Stomach smooth muscle (tissue), 2 donors: ENCODE measurements around the gene RSAD1.
A peak's percentile ranks its signal among the peaks of the same experiment; 100 is the strongest.

ENCODE experiments used
- H3K27ac ChIP-seq: one replicate; pipeline ENCODE4 v1.7.0; 2013; ENCODE audit warnings: mild to moderate bottlenecking, low read length, inconsistent platforms
- H3K27me3 ChIP-seq, 2 donors: one replicate each; pipeline ENCODE4 v1.7.0; 2013; ENCODE audit warnings: low read length in 2 of 2; ENCODE audit not compliant: insufficient read depth in 2 of 2, control insufficient read depth in 1 of 2
- H3K36me3 ChIP-seq, 2 donors: one replicate each; pipeline ENCODE4 v1.7.0; 2013; ENCODE audit warnings: low read length in 2 of 2; ENCODE audit not compliant: control insufficient read depth in 2 of 2, insufficient read depth in 2 of 2
- H3K4me1 ChIP-seq: one replicate; pipeline ENCODE4 v1.7.0; 2013; ENCODE audit warnings: low read length; ENCODE audit not compliant: control insufficient read depth, insufficient read depth
- H3K4me3 ChIP-seq, 2 donors: one replicate each; pipeline ENCODE4 v1.7.0; 2013; ENCODE audit warnings: low read length in 2 of 2
- H3K9ac ChIP-seq, 2 donors: one replicate each; pipeline ENCODE4 v1.7.0; 2013; ENCODE audit warnings: low read length in 2 of 2, mild to moderate bottlenecking in 1 of 2
- H3K9me3 ChIP-seq, 2 donors: one replicate each; pipeline ENCODE4 v1.7.0; 2013; ENCODE audit warnings: low read length in 2 of 2; ENCODE audit not compliant: control insufficient read depth in 2 of 2
- donor health status: healthy.
- donor health status: Pancreatic carcinoma.

RSAD1 gene

GRCh38 chr17:50482516-50482915, 3.9 kb downstream of the RSAD1 start:
- Histone ChIP-seq H3K27me3 (no peaks in the 10 kb centered on the region), H3K4me3 (peak overlapping the region in 1 of 2 donors; percentile 28), H3K4me1 (peaks cover 30% of the 10 kb centered on the region), H3K27ac (peak overlapping the region; percentile 64), H3K36me3 (peaks cover 27 to 36% of the 10 kb centered on the region in 2 donors), H3K9ac (peak overlapping the region in 1 of 2 donors; percentile 44), H3K9me3 (no peaks in the 10 kb centered on the region)

- Histone ChIP-seq H3K4me3 (no peak overlapping the region), H3K27me3 (no peaks in the 10 kb centered on the region), H3K9me3 (no peaks in the 10 kb centered on the region), H3K36me3 (peaks cover 28 to 40% of the 10 kb centered on the region in 2 donors), H3K9ac (peak overlapping the region in 1 of 2 donors; percentile 44), H3K27ac (no peak overlapping the region), H3K4me1 (peaks cover 27% of the 10 kb centered on the region)
Measured at GRCh38 chr17:50483266-50483665, 4.6 kb downstream of the RSAD1 start.

GRCh38 chr17:50484386-50485155, 5.9 kb downstream of the RSAD1 start:
- Histone ChIP-seq H3K27me3 (no peaks in the 10 kb centered on the region), H3K4me1 (peaks cover 22% of the 10 kb centered on the region), H3K36me3 (peaks cover 28 to 40% of the 10 kb centered on the region in 2 donors), H3K9ac (no peak overlapping the region), H3K27ac (no peak overlapping the region), H3K9me3 (no peaks in the 10 kb centered on the region), H3K4me3 (no peak overlapping the region)

GRCh38 chr17:50487213-50488096, 8.8 kb downstream of the RSAD1 start:
- H3K27ac ChIP-seq, result no peak overlapping the region
- H3K36me3 ChIP-seq, result peaks cover 28 to 30% of the 10 kb centered on the region in 2 donors
- H3K9me3 ChIP-seq, result no peaks in the 10 kb centered on the region
- H3K27me3 ChIP-seq, result no peaks in the 10 kb centered on the region
- H3K4me3 ChIP-seq, result no peak overlapping the region
- H3K4me1 ChIP-seq, result peaks cover 11% of the 10 kb centered on the region
- H3K9ac ChIP-seq, result no peak overlapping the region

GRCh38 chr17:50488880-50489279, 10.2 kb downstream of the RSAD1 start:
- H3K36me3 ChIP-seq, result peaks cover 22 to 23% of the 10 kb centered on the region in 2 donors

GRCh38 chr17:50491505-50491904, 12.8 kb downstream of the RSAD1 start:
- Histone ChIP-seq H3K4me3 (no peak overlapping the region), H3K27ac (no peak overlapping the region), H3K4me1 (no peaks in the 10 kb centered on the region), H3K27me3 (no peaks in the 10 kb centered on the region), H3K36me3 (peaks cover 5% of the 10 kb centered on the region in 2 donors), H3K9ac (no peak overlapping the region), H3K9me3 (no peaks in the 10 kb centered on the region)

More at GRCh38 chr17:50488880-50489279, 10.2 kb downstream of the RSAD1 start:
- Histone ChIP-seq H3K9ac (no peak overlapping the region), H3K9me3 (no peaks in the 10 kb centered on the region), H3K4me1 (no peaks in the 10 kb centered on the region), H3K27ac (no peak overlapping the region), H3K27me3 (no peaks in the 10 kb centered on the region), H3K4me3 (no peak overlapping the region)

GRCh38 chr17:50492214-50492613, 13.6 kb downstream of the RSAD1 start:
- Histone ChIP-seq H3K27me3 (no peaks in the 10 kb centered on the region), H3K4me3 (no peak overlapping the region), H3K9ac (no peak overlapping the region), H3K4me1 (no peaks in the 10 kb centered on the region), H3K9me3 (no peaks in the 10 kb centered on the region), H3K36me3 (peaks cover 4% of the 10 kb centered on the region in 2 donors), H3K27ac (no peak overlapping the region)

- Histone ChIP-seq H3K9me3 (no peaks in the 10 kb centered on the region), H3K4me3 (no peak overlapping the region), H3K36me3 (no peaks in the 10 kb centered on the region), H3K27ac (no peak overlapping the region), H3K9ac (no peak overlapping the region), H3K27me3 (no peaks in the 10 kb centered on the region), H3K4me1 (no peaks in the 10 kb centered on the region)
Measured at GRCh38 chr17:50493744-50494143, 15.1 kb downstream of the RSAD1 start.

GRCh38 chr17:50495217-50495823, 16.7 kb downstream of the RSAD1 start:
- H3K9ac ChIP-seq, result no peak overlapping the region
- H3K27me3 ChIP-seq, result no peaks in the 10 kb centered on the region
- H3K27ac ChIP-seq, result no peak overlapping the region
- no peak overlapping the region for H3K4me3 ChIP-seq
- no peaks in the 10 kb centered on the region for H3K36me3 ChIP-seq
- no peaks in the 10 kb centered on the region for H3K4me1 ChIP-seq
- H3K9me3 ChIP-seq, result no peaks in the 10 kb centered on the region

- H3K9ac ChIP-seq, result no peak overlapping the region
- no peaks in the 10 kb centered on the region for H3K4me1 ChIP-seq
- no peaks in the 10 kb centered on the region for H3K9me3 ChIP-seq
- no peak overlapping the region for H3K27ac ChIP-seq
- H3K36me3 ChIP-seq, result no peaks in the 10 kb centered on the region
- H3K4me3 ChIP-seq, result no peak overlapping the region
- no peaks in the 10 kb centered on the region for H3K27me3 ChIP-seq
Measured at GRCh38 chr17:50495918-50496317, 17.3 kb downstream of the RSAD1 start.
